ENCODE measurements around the gene MGP.

GRCh38 chr12:14919455-14919854 lies 33.8 kb upstream of the MGP start:
- no peak for TF ChIP-seq EZH2 (IDR thresholded peaks at IDR 0.05)
- TF ChIP-seq POLR2AphosphoS5 (IDR thresholded peaks at IDR 0.05; ENCODE audit: borderline replicate concordance, low read depth, low read length), result no peak
